ENCODE measurements around the gene SWT1.
A peak's percentile ranks its signal among the peaks of the same experiment; 100 is the strongest.
"Not testable (repeated sequence)": the region's sequence is repeated elsewhere in the genome, so short reads cannot be mapped to it uniquely, and the experiment has no call there.

SWT1 gene

DNA sequence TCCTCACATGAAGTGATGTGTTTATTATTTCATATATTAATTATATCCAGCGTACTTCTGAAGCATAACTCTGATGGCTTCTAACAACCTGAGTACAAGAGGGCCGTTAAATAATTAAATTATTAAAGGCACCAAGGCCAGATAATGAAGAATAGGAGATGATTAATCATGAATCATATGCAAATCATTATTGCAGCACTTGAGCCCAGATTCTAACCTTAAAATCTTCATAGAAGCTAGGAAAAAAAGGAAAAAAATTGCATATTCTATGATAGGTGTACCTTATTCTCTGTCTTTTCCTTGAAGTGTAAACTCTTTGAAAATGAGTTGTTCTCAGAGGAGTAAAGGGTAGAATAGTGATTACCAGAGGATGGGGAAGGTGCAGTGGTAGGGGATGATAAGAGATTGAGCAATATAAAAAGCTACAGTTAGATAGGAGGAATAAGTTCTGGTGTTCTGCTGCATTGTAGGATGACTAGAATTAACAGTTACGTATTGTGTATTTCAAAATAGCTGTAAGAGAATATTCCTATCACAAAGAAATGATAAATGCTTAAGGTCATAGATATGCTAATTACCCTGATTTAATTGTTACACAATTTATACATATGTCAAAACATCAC lies 51.1 kb downstream of the SWT1 start:
- no peak for DNase-seq (ENCODE audit: low read depth)
- TF ChIP-seq, protein P1, sequence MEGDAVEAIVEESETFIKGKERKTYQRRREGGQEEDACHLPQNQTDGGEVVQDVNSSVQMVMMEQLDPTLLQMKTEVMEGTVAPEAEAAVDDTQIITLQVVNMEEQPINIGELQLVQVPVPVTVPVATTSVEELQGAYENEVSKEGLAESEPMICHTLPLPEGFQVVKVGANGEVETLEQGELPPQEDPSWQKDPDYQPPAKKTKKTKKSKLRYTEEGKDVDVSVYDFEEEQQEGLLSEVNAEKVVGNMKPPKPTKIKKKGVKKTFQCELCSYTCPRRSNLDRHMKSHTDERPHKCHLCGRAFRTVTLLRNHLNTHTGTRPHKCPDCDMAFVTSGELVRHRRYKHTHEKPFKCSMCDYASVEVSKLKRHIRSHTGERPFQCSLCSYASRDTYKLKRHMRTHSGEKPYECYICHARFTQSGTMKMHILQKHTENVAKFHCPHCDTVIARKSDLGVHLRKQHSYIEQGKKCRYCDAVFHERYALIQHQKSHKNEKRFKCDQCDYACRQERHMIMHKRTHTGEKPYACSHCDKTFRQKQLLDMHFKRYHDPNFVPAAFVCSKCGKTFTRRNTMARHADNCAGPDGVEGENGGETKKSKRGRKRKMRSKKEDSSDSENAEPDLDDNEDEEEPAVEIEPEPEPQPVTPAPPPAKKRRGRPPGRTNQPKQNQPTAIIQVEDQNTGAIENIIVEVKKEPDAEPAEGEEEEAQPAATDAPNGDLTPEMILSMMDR (IDR thresholded peaks at IDR 0.05; ENCODE audit: low read length, missing control alignments): no peak
- H3K4me3 ChIP-seq (replicated peaks; ENCODE audit: low read depth, low read length): no peak overlapping the region

DNA sequence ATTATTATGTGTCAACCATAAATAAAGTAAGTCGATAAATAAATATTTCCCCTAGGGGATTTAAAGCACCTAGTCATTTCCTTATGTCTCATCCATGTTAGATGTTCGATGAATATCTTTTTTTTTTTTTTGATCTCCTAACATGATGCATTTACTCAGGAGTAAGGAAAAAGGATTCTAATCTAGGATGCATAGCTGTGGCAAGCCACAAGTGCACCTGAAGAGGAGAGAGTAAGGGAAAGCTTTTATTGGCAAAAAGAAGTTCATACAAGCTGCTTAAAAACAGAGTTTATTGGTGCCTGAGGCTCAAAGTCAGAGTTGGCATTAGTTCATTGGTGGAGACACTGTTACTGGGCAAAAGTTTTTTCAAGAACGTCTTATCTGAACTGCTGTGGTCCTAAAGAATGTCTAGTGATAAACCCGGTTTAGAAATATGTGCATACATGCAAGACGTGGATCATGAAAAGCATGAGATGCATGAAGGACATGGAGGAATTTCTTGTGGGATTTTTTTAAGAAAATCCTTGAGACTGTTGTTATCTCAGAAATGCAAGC lies 51.7 kb downstream of the SWT1 start:
- H3K4me3 ChIP-seq (replicated peaks; ENCODE audit: low read depth, low read length): no peak overlapping the region
- DNase-seq (ENCODE audit: low read depth): peak; percentile 40
- TF ChIP-seq, protein P1 (IDR thresholded peaks at IDR 0.05; ENCODE audit: low read length, missing control alignments): no peak

DNA sequence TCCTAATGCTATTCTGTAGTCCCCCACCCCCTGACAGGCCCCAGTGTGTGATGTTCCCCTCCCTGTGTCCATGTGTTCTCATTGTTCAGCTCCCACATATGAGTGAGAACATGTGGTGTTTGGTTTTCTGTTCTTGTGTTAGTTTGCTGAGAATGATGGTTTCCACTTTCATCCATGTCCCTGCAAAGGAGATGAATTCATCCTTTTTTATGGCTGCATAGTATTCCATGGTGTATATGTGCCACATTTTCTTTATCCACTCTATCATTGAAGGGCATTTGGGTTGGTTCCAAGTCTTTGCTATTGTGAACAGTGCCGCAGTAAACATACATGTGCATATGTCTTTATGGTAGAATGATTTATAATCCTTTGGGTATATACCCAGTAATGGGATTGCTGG lies 52.4 kb downstream of the SWT1 start:
- not testable (repeated sequence) for H3K4me3 ChIP-seq (replicated peaks; ENCODE audit: low read depth, low read length); DNase-seq (ENCODE audit: low read depth)

DNA sequence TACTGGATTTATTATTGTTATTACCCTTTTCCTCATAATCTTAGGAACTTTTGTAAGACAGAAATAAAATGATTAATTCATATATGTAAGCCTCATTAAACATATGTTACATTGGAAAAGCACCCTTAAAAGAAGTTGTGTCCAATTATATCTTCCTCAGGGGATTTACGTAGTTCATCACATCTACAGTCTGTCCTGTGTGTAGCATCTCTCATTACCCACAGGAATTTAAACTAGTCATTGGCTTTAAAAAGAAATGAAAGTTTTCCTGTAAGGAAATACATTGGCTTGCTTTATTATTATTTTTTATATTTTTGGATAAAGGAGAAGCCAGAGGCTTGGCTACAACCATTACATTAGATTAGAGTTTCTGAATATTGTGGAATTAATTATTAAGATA lies 56.1 kb downstream of the SWT1 start:
- H3K4me3 ChIP-seq (replicated peaks; ENCODE audit: low read depth, low read length): no peak overlapping the region
- DNase-seq (ENCODE audit: low read depth): no peak
- TF ChIP-seq, protein P1 (IDR thresholded peaks at IDR 0.05; ENCODE audit: low read length, missing control alignments): no peak

DNA sequence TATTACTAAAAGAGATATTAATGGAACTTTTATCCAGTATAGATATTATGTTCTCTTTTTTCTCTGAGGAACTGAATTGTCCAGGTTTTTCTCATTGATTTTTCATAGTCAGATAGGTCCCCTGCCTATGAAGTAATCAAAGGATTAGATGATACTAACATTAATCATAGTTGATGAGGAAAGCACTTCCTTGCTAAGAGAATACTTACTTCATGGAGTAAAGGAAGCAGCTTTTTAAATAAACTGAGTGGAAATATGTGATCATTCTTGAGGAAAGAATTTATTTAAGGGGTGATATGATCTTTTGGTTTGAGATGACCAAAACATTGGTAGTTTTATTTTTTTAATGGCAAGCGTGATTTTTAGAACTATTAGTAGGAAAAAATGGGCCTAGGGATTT lies 58.9 kb downstream of the SWT1 start:
- no peak overlapping the region for H3K4me3 ChIP-seq (replicated peaks; ENCODE audit: low read depth, low read length)
- TF ChIP-seq, protein P1 (IDR thresholded peaks at IDR 0.05; ENCODE audit: low read length, missing control alignments): no peak
- no peak for DNase-seq (ENCODE audit: low read depth)

DNA sequence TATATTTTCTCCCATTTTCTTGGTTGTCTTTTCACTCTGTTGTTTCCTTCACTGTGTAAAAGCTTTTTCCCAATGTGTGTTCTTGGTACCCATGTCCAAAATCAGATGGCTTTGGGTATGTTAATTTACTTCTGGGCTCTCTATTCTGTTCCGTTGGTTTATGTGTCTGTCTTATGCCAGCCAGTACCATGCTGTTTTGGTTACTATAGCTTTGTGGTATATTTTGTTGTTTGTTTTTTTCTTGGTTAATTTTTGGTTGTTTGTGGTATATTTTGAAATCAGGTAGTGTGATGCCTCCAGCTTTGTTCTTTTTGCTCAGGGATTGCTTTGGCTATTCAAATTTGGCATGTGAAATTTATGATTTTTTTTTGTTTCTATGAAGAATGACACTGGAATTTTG lies 67.2 kb downstream of the SWT1 start:
- H3K4me3 ChIP-seq (replicated peaks; ENCODE audit: low read depth, low read length): no peak overlapping the region
- TF ChIP-seq, protein P1 (IDR thresholded peaks at IDR 0.05; ENCODE audit: low read length, missing control alignments): no peak
- no peak for DNase-seq (ENCODE audit: low read depth)

DNA sequence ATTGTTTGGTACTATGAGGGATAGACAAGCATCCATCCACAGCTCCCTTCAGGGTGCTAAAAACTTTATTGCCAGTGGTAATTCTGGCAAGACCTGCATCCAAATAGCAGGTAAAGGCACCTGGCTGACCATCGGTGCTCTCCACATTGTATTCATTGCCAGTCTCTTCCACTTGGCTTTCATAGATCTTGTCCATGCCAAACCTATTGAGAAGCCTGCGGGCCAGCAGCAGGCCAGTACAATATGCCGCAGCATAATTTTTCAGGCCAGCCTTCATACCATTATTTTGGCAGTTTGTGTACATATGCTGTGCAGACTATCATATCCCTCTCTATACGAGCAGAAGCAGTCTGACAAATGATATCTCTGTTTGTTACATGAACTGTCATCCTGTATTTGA lies 70.2 kb downstream of the SWT1 start:
- H3K4me3 ChIP-seq (replicated peaks; ENCODE audit: low read depth, low read length): no peak overlapping the region
- TF ChIP-seq, protein P1 (IDR thresholded peaks at IDR 0.05; ENCODE audit: low read length, missing control alignments): no peak
- DNase-seq (ENCODE audit: low read depth): no peak

All from fibroblast of pulmonary artery (primary cell).